NCI-H1694 treated with DMSO at 0.1 percent for 48 hours (cell line): ENCODE measurements around the gene C22orf39.
"Not testable (repeated sequence)": the region's sequence is repeated elsewhere in the genome, so short reads cannot be mapped to it uniquely, and the experiment has no call there.

Experiments used
- DNase-seq: peaks from one replicate; lab custom pipeline; 2025; lab: John Stamatoyannopoulos, UW

C22orf39 gene

DNA sequence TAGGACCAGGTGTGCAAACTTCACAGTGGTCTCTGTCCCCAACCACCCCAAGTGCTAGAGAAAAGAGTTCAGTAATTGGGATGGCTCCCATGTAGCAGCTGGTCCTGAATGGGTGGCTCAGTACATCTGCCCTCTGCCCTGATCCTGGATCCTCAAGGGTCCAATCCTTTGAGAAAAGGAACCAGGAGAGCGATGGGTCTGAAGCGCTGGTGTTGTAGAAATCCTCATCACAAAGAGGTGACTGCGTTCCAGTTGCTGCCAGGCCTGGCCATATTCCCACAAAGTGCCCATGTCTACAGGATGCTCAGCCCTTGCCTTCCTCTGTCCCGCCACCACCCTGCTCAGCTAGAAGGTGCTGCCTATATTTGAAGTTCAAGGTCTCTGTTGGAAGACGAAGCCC lies 6.2 kb upstream of the C22orf39 start:
- no peak for DNase-seq

DNA sequence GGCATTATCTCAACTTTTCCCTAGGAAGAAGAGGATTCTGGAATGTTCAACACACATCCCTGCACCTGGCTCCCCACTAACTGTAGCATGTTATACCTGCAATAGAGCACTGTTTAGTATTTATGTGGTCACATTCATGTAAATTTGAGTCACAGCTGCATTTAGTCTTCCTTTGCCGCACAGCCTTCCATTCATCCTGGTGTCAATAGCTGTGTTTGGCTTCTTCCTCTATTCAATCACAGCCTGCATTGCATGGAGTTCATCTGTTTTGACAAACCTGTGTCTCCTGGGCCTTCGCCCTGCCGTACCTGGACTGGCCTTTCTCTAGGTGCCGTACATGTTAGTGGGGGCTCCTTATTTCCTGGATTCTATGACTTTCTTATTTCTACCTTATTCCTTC lies 4.1 kb upstream of the C22orf39 start:
- DNase-seq = no peak

DNA sequence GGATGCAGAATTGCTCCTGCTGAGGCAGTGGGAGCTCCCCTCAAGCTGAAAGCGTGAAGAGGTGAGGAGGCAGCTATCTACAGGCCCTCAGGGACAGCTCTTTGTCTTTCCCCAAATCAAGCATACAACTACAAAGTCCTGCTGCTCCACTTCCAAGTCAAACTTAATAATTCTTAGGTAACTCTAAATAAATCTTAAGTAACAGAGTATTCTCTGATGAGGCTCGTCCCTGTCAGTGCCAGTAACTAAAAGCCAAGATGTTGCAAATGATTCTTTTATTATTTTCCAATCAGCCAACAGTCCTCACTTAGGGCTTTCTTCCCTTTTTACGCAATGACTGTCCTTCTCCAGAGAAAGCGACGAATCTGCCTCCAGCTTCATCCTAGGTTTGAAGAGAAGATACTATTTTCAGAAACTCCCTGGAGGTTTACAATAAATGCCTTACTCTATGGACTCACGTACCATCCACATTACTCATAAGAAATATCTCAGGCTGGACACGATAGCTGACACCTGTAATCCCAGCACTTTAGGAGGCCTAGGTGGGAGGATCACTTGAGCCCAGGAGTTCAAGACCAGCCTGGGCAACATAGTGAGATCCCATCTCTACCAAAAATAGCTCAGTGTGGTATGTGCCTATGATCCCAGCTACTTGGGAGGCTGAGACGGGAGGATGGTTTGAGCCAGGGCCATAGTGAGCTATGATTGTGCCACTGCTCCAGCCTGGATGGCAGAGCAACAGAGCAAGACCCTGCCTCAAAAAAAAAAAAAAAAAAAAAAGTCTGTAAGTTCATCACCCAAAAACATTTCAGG lies 3.1 kb upstream of the C22orf39 start:
- no peak for DNase-seq

DNA sequence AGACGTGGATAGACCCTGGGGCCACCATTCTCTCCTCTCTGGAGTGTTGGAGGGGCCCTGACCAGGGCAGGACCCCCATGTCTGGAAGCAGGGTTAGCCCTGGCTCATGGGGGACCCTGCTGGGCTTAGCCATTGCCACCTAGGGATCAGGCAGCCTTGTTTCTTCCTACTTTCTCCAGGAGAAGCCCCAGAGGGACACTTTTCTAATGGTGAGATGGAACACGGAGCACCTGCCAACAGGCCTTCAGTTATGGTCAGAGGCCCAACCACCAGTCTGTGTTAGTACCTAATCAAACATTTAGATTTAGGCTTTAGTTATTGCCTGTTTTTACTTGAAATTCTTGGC lies 1.9 kb upstream of the C22orf39 start:
- DNase-seq = no peak

DNA sequence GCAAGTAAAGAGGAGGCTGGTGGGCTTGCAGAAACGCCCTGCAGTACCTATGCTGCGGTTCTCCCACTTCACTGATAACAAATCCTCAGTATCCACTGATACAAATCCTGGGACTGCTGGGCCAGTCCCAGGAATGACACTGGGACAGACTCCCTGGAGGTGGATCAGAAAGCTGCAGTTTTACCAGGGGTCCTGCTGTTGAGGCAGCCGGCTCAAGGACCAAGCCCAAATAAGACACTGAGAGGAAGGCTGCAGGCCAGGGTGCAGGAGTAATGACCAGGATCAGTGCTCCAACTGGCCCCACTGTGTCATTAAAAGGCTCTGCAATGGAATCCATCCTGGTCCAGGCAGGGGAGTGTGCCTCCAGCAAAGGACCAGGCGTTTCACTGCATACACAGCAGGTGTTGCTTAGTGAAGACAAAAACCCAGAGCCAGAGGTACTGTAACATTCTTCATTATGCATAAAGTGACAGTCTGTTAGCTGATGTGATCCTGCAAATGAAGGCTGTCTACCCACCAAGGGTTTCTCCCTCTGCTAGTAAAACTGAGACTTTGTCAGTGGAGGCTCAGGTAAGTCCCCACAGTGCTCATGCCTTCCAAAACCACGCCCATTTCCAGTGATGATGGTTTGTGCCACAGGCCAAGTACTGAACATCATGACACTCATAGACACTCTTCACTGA lies 1.4 kb upstream of the C22orf39 start:
- DNase-seq = no peak

DNA sequence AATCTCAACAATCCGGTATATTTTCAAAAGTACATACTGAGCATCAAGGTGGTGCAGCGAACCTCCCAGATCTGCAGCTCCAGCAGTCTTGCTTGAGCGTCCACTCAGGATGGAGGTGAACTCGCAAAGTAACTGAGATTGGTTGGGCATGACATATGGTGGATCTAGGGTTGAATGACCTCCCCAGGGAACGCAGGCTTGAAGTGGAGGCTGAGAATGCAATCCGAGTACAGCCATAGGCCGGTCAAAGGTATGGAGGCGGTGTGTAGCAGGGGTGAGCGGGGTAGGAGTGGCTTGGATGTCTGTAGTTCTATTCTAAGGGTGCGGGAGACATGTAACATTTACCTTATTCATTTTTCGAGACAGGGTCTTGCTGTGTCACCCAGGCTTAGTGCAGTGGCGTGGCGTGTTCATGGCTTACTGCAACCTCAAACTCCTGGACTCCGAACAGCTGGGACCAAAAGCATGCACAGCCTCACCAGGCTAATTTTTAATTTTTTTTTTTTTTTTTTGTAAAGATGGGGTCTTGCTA lies 631 bp upstream of the C22orf39 start:
- DNase-seq = peak; percentile 53

DNA sequence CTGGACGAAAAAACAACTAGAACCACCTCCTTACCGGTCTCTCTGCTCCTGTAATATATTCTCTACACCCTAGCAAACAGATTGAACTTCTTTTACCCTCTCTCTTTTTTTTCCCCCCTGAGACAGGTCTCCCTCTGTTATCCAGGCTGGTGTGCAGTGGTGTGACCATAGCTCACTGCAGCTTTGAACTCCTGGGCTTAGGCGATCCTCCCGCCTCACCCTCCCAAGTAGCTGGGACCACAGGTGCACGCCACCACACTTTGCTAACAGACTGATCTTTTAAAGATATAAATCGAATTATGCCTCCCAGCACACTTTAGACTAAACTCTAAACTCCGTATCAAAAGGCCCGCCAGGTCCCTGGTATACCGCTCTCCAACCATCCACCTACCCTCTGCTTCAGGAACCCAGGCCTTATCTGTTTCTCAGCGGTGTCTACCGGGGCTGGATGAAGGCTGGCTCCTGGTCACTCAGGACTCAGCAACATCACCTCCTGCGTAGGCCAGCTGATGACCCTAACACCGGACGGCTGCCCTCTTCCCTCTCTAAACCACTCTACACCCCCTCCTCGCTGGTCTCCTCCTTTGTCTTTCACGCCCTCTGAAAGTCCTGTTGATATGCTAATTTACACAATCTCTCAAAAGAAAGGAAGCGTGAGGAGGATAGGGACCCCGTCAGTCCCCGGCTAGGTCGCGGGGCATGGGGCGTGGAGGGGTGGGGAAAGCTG lies 745 bp downstream of the C22orf39 start:
- DNase-seq = no peak

DNA sequence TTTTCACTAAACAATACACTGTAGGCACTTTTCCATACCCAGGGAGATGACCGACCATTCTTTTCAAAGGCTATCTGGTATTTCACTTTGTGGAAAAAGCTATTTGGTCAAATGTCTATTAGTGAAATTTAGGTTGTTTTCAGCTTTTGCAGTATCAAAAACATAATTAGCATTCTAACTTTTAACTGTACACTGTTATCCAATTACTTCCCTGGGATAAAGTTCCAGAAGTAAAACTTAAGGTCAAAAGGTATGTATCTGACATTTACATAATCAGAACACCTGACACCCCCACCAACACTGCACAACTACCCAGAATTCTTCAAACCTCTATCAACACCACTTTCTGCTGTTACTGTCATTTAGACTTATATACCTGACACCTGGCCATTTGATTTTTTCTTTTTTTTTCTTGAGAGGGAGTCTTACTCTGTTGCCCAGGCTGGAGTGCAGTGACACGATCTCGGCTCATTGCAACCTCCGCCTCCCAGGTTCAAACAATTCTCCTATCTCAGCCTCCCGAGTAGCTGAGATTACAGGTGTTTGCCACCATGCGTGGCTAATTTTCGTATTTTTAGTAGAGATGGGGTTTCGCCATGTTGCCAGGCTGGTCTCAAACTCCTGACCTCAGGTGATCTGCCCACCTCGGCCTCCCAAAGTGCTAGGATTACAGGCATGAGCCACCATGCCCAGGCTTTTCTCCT lies 2.1 kb downstream of the C22orf39 start:
- not testable (repeated sequence) for DNase-seq

DNA sequence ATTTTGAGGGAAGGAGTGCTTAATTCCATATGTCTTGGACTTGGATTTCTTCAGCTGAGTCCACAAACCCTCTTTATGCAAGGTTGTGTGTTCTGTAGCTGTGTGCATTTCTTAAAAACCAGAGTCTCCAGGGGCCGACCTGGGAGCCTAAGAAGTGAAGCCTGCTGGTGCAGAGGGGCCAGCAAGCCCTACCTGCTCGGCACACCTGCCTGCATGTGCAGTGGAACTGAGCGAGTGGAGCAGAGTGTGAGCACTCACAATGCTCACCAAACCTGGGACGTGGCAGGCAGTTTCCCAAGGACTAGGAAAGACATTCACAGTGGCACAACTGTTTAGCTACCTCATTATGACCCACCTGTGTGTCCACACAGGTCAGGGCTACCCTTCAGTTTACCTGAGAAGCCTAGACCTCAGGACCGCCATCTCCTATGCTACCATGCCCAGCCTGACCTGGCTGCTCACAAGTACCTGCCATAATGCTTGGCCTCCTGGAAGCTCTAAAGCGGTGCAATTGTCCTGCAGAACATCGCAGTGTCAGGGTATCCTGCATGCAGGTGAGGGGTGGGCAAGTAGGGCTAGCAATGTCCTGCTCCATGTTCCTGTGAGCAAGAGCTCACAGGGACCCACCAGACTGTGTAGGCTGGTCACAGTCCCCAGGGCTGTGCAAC lies 3.8 kb downstream of the C22orf39 start:
- no peak for DNase-seq

DNA sequence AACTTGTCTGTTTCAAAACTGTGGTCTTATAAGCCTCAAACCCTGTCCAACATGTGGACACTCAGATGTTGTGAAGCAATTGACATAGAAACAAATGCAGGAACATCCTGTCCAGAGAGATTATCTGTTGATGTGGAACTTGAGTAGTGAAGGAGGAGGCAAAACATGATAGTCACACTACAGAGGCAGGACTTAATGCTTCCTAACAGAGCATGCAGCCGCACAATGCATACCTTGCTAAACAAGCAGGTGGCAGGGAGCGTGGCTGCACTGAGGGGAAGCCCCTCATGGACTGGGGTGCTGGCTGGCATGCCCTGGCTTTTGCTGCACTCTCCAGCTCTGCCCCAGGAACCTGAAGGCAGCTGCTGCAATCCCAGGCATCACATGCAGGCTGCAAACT lies 5.3 kb downstream of the C22orf39 start:
- no peak for DNase-seq

DNA sequence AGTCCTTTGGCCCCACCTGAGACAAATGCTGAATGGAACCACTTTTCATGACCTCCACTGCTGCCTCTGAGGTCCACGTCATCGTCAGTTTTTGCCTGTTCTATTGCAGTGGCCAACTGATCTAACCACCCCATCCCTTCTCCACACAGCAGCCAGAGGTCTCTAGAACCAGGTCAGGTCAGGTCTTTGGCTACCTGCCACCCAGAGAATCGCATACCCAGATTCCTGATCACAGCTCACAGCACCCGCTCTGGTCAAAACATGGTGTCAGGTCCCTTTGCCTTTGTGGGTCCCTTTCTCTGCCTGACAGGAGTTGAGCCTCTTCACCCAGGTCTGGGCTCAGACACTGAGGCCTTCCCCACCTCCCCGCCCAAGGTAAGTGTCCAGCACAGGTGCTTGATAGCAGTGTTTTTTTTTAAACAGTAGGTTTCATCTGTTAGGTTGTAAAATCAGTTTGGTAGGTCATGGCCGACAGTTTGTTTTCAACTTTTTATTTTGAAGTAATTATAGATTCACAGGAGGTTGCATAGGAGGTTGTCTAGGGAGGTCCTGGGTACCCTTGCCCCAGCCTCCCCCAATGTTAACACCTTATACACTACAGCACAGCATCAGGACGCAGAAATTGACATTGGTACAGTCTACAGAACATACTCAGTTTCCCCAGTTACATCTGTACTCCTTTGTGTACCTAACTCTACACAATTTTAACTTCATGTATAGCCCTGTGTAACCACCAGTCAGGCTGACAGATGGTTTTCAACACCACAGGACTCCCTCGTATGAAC lies 6.9 kb downstream of the C22orf39 start:
- no peak for DNase-seq

DNA sequence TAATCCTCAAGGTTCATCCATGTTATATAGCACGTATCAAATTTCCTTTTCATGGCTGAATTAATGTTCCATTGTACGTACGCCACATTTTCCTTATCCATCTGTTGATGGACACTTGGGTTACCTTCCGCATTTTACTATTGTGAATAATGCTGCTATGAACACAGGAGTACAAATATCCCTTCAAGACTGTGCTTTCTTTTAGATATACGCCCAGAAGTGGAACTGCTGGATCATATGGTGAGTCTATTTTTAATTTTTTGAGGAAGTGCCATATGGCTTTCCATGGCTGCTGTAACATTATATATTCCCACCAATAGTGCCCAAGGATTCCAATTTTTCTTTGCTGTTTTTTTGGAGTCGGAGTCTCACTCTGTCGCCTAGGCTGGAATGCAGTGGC lies 9.2 kb downstream of the C22orf39 start:
- DNase-seq = peak; percentile 31

DNA sequence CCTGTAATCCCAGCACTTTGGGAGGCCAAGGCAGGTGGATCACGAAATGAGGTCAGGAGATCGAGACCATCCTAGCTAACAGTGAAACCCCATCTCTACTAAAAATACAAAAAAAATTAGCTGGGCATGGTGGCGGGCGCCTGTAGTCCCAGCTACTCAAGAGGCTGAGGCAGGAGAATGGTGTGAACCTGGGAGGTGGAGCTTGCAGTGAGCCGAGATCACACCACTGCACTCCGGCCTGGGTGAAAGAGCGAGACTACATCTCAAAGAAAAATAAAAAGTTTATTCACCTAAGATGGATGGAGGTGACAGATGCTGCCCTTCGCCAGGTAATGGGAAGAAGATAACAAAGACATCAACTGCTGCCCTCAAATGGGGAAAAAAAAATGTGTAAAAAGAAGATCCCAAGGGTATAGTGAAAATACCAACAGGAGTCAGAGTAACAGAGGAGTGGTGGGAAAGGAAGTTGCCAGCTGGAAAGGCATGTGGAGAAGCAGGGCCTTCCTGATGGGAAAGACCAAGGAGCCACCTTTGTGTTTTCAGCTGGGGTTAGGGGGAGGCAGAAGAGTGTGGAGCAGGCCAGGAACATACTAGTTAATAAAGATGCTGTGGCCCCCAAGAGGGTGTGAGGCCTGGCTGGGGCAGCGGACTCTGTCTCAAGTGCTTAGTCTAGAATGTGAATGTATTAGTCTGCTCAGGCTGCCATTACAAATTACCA lies 10.9 kb downstream of the C22orf39 start:
- DNase-seq = not testable (repeated sequence)

DNA sequence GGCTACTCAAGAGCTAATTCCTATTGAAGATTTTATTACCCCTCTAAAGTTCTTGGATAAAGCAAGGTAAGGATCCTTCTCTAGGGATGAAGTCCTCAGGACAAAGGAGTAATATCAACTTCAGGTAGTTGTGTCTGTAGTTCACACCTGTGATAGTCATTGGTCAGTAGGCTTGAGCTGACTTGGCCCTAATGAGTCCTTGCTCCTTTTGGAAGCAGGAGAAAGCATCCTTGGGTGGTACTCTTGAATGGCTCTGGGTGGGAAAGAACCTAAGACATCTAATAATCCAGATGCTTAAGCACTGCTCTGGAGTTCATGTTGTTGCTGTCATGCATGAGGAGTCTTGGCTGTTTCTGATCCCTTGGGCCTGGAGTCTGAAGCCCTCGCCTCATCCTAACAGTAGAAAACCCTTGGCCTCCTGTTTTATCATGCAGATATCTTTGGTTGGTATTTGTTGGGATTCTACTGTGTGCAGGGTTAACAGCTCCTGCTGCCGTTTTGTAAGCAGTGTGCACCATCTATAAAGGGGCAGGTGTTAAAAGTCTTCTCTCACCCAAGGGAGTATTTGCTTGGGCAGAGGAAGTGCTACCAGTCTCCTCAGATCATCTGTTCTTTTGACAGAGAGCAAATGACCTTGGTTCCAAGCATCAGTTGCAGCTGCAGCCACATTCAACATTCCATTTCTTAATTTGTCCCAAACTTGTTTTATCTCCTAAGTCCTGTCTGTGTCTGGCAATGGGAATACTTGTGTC lies 12.5 kb downstream of the C22orf39 start:
- no peak for DNase-seq

DNA sequence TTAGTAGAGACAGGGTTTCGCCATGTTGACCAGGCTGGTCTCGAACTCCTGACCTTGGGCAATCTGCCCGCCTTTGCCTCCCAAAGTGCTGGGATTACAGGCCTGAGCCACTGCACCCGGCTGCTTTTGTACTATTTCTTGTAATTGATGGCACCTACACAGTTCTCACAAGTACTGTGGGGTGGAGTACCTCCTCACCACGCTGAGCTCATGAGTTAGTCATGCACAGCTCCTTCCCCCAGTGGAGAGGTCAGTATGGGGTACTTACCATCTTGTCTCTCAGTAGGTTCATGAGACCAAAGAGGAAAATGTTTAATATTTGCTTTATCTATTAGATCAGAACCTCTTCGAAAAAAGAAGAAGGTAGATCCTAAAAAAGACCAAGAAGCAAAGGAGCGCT lies 13.1 kb downstream of the C22orf39 start:
- no peak for DNase-seq

DNA sequence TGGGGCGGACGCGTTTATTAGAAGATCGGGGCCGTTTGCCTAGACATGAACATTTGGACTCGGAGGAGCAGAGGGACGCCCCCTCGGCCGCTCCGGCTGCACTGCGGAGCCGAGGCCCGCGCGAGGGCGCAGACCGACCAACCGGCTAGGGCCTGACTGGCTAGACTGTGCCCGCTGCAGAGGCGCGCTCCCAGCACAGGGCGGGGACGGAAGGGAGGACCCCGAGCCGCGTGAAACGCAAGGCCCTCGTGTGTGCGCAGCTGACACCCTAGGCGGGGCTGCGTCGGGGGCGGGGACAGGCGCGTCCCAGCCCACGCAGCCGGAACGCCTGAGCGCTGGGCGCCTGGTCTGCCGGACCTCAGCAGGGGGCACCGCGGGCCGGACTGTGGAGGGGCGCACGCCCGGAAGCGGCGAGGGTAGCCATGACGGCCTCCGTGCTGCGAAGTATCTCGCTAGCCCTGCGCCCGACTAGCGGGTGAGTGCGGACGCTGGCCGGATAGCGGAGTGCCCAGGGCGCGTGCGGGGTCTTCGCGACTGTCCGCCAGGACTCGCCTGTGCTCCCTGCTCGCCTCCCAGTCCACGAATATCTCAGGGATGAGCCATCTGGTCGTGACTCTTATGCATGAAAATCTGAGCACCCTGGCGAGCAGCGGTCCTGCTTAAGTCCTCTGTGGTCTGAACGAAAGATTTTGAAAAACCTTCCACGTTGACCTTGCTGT lies 15.2 kb downstream of the C22orf39 start, which contains the start of gene MRPL40:
TSS of gene MRPL40 (plus strand) at position 413 of the 719 bp plus-strand sequence. CDS start at position 423, 10 bp downstream.
- DNase-seq = peak; percentile 72

DNA sequence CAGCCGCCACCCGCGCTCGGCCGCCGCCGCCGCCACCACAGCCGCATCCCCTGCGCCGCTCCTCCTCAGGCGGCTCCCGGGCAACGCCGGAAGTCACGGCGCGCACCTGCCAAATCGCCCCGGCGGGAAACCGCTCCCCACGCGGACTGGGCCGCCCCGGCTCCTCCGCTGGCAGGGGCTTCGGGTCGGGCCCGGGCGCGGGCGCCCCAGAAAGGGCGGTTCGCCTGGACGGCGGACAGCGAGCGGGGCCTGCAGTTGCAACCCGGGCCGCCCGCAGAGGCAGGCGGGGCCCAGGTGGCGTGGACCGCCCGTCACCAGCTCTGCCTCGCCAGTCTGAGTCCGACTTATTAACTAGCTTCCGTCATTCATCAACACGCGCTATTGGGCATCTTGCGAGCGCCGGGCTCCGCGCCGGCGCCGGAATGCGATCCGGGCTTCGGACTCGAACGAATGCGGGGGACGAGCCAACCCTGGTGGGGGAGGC lies 15.8 kb downstream of the C22orf39 start, which contains the start of gene HIRA:
TSS of gene HIRA (minus strand) at position 85 of the 484 bp plus-strand sequence. CDS start 257 bp downstream, outside the sequence.
- peak; percentile 54 for DNase-seq

DNA sequence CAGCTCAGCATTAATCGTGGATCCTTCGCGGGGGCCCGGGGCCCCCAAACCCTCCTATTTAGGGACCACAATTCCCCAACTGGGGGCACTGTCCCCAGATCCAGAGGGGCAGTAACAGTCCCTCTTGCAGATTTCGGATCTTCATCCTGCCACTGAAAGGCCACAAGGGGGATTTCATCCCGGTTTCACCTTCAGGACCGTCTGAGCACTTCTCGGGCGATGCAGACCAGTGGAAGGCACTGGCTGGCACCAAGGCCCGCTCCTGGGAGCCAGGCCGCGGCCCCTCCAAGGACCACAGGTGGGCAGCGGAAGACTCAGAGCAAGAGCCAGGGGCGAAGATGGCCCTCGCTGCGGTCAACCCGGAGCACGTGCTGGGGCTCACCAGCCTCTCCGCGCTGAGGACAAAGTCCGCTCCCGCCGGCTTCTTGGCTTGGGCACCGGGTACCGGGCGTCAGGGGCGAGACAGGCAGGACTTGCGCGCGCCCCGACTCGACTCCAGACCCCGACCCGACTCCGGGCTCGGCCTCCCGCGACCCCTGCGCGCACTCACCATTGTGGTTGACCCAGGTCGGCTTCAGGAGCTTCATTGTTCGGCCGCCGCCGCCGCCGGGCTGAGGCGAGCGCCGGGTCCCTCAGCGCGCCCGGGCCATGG lies 16.5 kb downstream of the C22orf39 start:
- DNase-seq = no peak
